Stomach (tissue), 19 donors: ENCODE results near the gene PSMA1. TPM values are rescaled to one million over a fixed set of nuclear protein-coding genes. Genes with fewer than 3 reads are reported as not detected.
"Not testable (repeated sequence)": the region's sequence is repeated elsewhere in the genome, so short reads cannot be mapped to it uniquely, and the experiment has no call there.

Experiments
- DNase-seq, 2 donors: peaks; one replicate each; pipeline versions ENCODE4 v3.0.0 to v3.0.0-alpha.2; 2013 to 2019
- H3K27ac ChIP-seq, 5 donors: fragments of 200-600 bp in 4 of 5; sonication (generic) in 4 of 5; one replicate each; pipeline ENCODE4 v1.5.1; 2013 to 2019; ENCODE audit warnings: mild to moderate bottlenecking in 1 of 5, moderate library complexity in 1 of 5
- H3K27me3 ChIP-seq, 3 donors: fragments of 200-600 bp; sonication (generic); one replicate each; pipeline ENCODE4 v1.5.1; 2017 to 2019; ENCODE audit warnings: mixed run types in 1 of 3
- H3K36me3 ChIP-seq, 4 donors: fragments of 200-600 bp; sonication (generic); 1 replicate in 3 of 4; 2 replicates in 1 of 4; pipeline ENCODE4 v1.5.1; 2016 to 2019
- H3K4me1 ChIP-seq, 4 donors: fragments of 200-600 bp; sonication (generic); one replicate each; pipeline ENCODE4 v1.5.1; 2016 to 2019
- H3K4me3 ChIP-seq, 4 donors: fragments of 200-600 bp; sonication (generic) in 3 of 4; one replicate each; pipeline ENCODE4 v1.5.1; 2016 to 2019; ENCODE audit warnings: mild to moderate bottlenecking in 1 of 4
- H3K9me3 ChIP-seq, 4 donors: fragments of 200-600 bp; sonication (generic); one replicate each; pipeline ENCODE4 v1.5.1; 2016 to 2019
- EP300 ChIP-seq: sonication (generic); formaldehyde crosslinking; IDR thresholded peaks from one replicate; pipeline ENCODE4 v1.6.1; 2017; ENCODE audit warnings: antibody characterized with exemption
- POLR2A ChIP-seq, 4 donors: fragments of 450-650 bp; IDR thresholded peaks; one replicate each; pipeline ENCODE4 v1.6.1; 2016; ENCODE audit warnings: antibody characterized with exemption in 4 of 4, control low read depth in 2 of 4, mild to moderate bottlenecking in 1 of 4, moderate library complexity in 1 of 4
- POLR2AphosphoS5 ChIP-seq, 3 donors: sonication (generic); formaldehyde crosslinking; IDR thresholded peaks; one replicate each; pipeline ENCODE4 v1.6.1; 2016; ENCODE audit warnings: antibody characterized with exemption in 3 of 3
- WGBS, 5 donors: extraction: QIAGEN DNeasy Blood & Tissue Kit in 3 of 5; methylation state at CpG; one replicate each; pipeline versions ENCODE4 v1.1.5 to v1.1.7; 2013 to 2018; 5-methylcytosine and 5-hydroxymethylcytosine counted together
- intact Hi-C: fragments of 100-400 bp; cut with DNase I; formaldehyde crosslinking; loops from one replicate; pipeline ENCODE4 v1.15.1; 2023; ENCODE audit warnings: low total_unique reads
- long read RNA-seq, 10 donors: transcript quantifications; one replicate each; lab custom pipeline, GENCODE V29; 2026
- polyA plus RNA-seq, 3 donors: library from polyadenylated mRNA; stranded (reverse); fragments of 200-250 nt; gene quantifications; one replicate each; pipeline ENCODE4 v1.2.3, GENCODE V29; 2013
- total RNA-seq, 5 donors: library from RNA; depleted of rRNA; stranded (reverse); fragments of >200 nt; gene quantifications; one replicate each; pipeline versions ENCODE4 v1.1.0 to v1.2.3, GENCODE V29; 2014 to 2016
- TF ChIP-seq, protein P1 (sequence below), 7 experiments: fragments of 450-650 bp in 4 of 7; fragments of 200-600 bp in 3 of 7; sonication (generic) in 3 of 7; IDR thresholded peaks; one replicate each; pipeline ENCODE4 v1.5.1; 2016 to 2019; ENCODE audit warnings: antibody characterized with exemption in 7 of 7, control low read depth in 2 of 7, mild to moderate bottlenecking in 1 of 7
- donor health status: healthy with polysubstance abuse.
- donor health status: Bipolar disorder and iron deficiency.
- donor health status: healthy.

Gene PSMA1
- total RNA-seq = 100 to 1,000 TPM in 1 of 5 donors, 10 to 100 TPM in 4; 26.8 to 191 (median 56.8) TPM
- polyA plus RNA-seq = 100 to 1,000 TPM; 128 to 154 (median 144) TPM
- long read RNA-seq, donor 1, transcript PSMA1-201 (10 exons, 1,505 nt) = major isoform, 19 of 19 reads
- long read RNA-seq, donor 1, partial matches to known transcripts = 0 of 19 reads
- long read RNA-seq, donor 1, other reads (novel, unspliced or antisense) = 0 of 19 reads
- long read RNA-seq, donor 2, transcript PSMA1-201 (10 exons, 1,505 nt) = major isoform, 21 of 25 reads
- long read RNA-seq, donor 2, partial matches to known transcripts = 0 of 25 reads
- long read RNA-seq, donor 2, other reads (novel, unspliced or antisense) = 0 of 25 reads
- long read RNA-seq, donor 3, transcript PSMA1-201 (10 exons, 1,505 nt) = major isoform, 25 of 30 reads
- long read RNA-seq, donor 3, partial matches to known transcripts = 5 of 30 reads
- long read RNA-seq, donor 3, other reads (novel, unspliced or antisense) = 0 of 30 reads
- long read RNA-seq, donor 4, transcript PSMA1-201 (10 exons, 1,505 nt) = major isoform, 5 of 5 reads
- long read RNA-seq, donor 4, partial matches to known transcripts = 0 of 5 reads
- long read RNA-seq, donor 4, other reads (novel, unspliced or antisense) = 0 of 5 reads
- long read RNA-seq, donor 5, transcript PSMA1-201 (10 exons, 1,505 nt) = major isoform, 32 of 39 reads
- long read RNA-seq, donor 5, partial matches to known transcripts = 6 of 39 reads
- long read RNA-seq, donor 5, other reads (novel, unspliced or antisense) = 0 of 39 reads
- long read RNA-seq, donor 6, transcript PSMA1-201 (10 exons, 1,505 nt) = major isoform, 62 of 94 reads
- long read RNA-seq, donor 6, partial matches to known transcripts = 25 of 94 reads
- long read RNA-seq, donor 6, other reads (novel, unspliced or antisense) = 0 of 94 reads
- long read RNA-seq, donor 7, transcript PSMA1-201 (10 exons, 1,505 nt) = major isoform, 46 of 56 reads
- long read RNA-seq, donor 7, partial matches to known transcripts = 8 of 56 reads
- long read RNA-seq, donor 7, other reads (novel, unspliced or antisense) = 0 of 56 reads
- long read RNA-seq, donor 8, transcript PSMA1-201 (10 exons, 1,505 nt) = major isoform, 31 of 51 reads
- long read RNA-seq, donor 8, partial matches to known transcripts = 16 of 51 reads
- long read RNA-seq, donor 8, other reads (novel, unspliced or antisense) = 0 of 51 reads
- long read RNA-seq, donor 9, transcript PSMA1-201 (10 exons, 1,505 nt) = major isoform, 33 of 59 reads
- long read RNA-seq, donor 9, partial matches to known transcripts = 23 of 59 reads
- long read RNA-seq, donor 9, other reads (novel, unspliced or antisense) = 0 of 59 reads
- long read RNA-seq, donor 10, transcript PSMA1-201 (10 exons, 1,505 nt) = major isoform, 22 of 24 reads
- long read RNA-seq, donor 10, partial matches to known transcripts = 0 of 24 reads
- long read RNA-seq, donor 10, other reads (novel, unspliced or antisense) = 0 of 24 reads

DNA sequence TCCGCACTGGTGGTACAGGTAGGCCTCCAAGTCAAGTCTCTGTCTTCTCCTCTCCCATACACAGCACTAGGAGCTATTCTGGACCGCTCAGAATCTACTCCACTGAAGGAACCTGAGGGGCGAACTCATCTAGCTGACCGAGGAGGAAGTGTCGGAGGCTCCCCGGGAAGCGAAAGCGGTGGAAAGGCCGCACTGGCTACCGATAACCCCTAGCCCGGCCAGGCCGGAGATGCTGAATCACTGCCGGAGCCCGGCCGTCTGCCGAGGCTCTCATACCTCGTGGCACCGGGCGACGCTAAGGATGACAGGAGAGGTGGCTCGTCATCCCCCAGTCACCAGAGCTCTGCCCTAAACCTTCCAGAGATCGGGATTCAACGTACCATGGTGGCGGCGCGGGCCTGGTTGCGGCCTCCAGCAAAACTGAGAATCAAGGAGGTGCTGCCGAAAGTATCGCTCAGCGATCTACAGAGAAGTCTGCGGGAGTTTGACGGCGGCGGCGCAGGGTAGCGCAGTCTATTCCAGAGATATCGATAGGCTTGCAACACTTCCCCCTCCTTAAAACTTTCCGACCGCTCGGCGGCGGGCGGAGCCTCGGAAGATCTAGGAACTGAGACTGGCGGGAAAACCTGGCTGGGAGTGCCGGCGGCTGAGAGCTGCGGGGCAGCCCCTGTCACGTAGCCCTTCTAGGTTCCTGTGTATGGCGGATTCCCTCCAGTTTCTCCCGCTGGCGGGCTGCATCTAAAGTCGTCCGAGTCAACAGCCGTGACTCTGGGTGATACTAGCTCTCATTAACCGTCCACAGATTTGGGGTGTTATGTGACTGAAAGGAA lies at the start of gene PSMA1:
PSMA1 (minus strand) TSS at position 470 of the 830 bp plus-strand sequence; CDS start at position 383, 87 bp downstream.
- TF ChIP-seq EP300 (no peak), POLR2A (IDR thresholded peaks at IDR 0.05) (peak in 1 of 4 donors; percentile 2), POLR2AphosphoS5 (IDR thresholded peaks at IDR 0.05) (peak; percentile 79 to 86 (median 86))
- TF ChIP-seq, protein P1, sequence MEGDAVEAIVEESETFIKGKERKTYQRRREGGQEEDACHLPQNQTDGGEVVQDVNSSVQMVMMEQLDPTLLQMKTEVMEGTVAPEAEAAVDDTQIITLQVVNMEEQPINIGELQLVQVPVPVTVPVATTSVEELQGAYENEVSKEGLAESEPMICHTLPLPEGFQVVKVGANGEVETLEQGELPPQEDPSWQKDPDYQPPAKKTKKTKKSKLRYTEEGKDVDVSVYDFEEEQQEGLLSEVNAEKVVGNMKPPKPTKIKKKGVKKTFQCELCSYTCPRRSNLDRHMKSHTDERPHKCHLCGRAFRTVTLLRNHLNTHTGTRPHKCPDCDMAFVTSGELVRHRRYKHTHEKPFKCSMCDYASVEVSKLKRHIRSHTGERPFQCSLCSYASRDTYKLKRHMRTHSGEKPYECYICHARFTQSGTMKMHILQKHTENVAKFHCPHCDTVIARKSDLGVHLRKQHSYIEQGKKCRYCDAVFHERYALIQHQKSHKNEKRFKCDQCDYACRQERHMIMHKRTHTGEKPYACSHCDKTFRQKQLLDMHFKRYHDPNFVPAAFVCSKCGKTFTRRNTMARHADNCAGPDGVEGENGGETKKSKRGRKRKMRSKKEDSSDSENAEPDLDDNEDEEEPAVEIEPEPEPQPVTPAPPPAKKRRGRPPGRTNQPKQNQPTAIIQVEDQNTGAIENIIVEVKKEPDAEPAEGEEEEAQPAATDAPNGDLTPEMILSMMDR (IDR thresholded peaks at IDR 0.05) = peak in 5 of 7 experiments; percentile 49 to 74 (median 53)
- 0 to 1% (median 1%) methylated on average over 40 to 56 of the region's 56 CpGs for WGBS, 5 donors

DNA sequence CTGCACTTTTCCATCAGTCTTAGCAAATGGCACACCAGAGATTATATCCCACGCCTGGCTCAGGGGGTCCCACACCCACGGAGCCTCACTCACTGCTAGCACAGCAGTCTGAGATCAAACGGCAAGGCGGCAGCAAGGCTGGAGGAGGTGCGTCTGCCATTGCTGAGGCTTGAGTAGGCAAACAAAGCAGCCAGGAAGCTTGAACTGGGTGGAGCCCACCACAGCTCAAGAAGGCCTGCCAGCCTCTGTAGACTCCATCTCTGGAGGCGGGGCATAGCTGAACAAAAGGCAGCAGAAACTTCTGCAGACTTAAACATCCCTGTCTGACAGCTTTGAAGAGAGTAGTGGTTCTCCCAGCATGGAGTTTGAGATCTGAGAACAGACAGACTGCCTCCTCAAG lies 49.3 kb upstream of the PSMA1 start:
- H3K9me3 ChIP-seq, H3K36me3 ChIP-seq, H3K4me3 ChIP-seq, H3K27ac ChIP-seq, DNase-seq, intact Hi-C loops, H3K27me3 ChIP-seq, H3K4me1 ChIP-seq: not testable (repeated sequence)
- WGBS, 5 donors = 74 to 83% (median 82%) methylated on average over 6 of the region's 6 CpGs

More for the DNA sequence above, at the start of gene PSMA1:
- Histone ChIP-seq H3K27me3 (no peaks in the 10 kb centered on the region), H3K36me3 (peaks cover 24 to 34% (median 31%) of the 10 kb centered on the region in 4 donors), H3K4me1 (peaks cover 9 to 28% (median 22%) of the 10 kb centered on the region in 4 donors), H3K27ac (peak within 1 kb of the TSS; percentile 87 to 94 (median 92)), H3K4me3 (peak within 1 kb of the TSS; percentile 74 to 94 (median 78)), H3K9me3 (no peaks in the 10 kb centered on the region)
- peak; percentile 95 to 98 for DNase-seq
- intact Hi-C loops = no loop called here

DNA sequence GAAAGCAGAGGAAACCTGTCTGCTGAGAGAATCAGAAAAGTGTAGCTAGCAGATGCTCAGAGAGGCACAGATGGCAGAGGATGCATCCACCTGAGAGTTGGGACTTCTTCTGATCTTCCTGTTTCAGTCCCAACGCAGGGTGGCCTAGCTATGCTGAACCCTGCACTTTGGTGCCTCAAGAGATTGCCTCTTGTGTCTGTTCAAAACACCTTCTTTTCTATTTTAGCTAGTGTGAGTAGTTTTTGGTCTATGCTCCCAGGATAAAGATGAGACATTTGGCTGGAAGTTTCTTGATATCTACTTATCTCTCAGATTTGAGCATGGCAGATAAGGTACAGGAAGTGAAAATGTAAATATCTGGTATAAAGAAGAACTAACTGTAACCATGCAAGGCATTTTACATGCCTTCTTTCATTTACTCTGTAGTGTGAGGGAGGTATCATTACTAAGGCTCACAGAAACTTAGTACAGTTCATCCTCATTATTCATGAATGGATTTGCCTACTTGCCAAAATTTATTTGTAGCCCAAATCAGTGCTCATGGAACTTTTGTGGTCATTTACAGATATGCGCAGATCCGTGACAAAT lies 47.0 kb upstream of the PSMA1 start:
- Histone ChIP-seq H3K27me3 (no peaks in the 10 kb centered on the region), H3K9me3 (no peaks in the 10 kb centered on the region), H3K36me3 (no peaks in the 10 kb centered on the region), H3K4me1 (peaks cover 0 to 6% (median 3%) of the 10 kb centered on the region in 4 donors), H3K4me3 (no peak overlapping the region), H3K27ac (no peak overlapping the region)
- TF ChIP-seq EP300 (no peak), POLR2A (IDR thresholded peaks at IDR 0.05) (no peak), POLR2AphosphoS5 (IDR thresholded peaks at IDR 0.05) (no peak)
- TF ChIP-seq, protein P1 (IDR thresholded peaks at IDR 0.05) = no peak
- no peak for DNase-seq
- WGBS, 5 donors = 81 to 91% (median 87%) methylated on average over 3 of the region's 3 CpGs
- intact Hi-C loops = no loop called here
